ENCODE results near the gene CSNK1A1L.
"Not testable (repeated sequence)": the region's sequence is repeated elsewhere in the genome, so short reads cannot be mapped to it uniquely, and the experiment has no call there.

Gene CSNK1A1L

DNA sequence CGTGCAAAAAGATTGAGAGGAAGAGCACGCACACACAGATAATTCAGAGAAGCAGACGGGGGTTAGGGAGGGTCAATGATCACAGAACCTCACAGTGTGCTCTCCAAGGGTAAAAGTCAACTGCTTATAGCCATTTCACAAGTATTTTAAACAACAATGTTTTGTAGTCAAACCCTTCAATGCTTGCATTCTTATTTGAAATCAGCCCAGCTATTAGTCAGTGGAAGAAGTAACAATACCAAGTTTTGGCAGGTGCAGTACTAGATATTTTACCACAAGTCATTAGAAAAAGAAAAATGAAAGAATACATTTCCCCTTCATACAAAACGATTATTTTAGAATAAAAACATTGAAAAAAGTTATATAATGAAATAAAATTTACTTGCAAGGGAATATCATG lies 2.6 kb downstream of the CSNK1A1L start:
- DNase-seq: no peak

DNA sequence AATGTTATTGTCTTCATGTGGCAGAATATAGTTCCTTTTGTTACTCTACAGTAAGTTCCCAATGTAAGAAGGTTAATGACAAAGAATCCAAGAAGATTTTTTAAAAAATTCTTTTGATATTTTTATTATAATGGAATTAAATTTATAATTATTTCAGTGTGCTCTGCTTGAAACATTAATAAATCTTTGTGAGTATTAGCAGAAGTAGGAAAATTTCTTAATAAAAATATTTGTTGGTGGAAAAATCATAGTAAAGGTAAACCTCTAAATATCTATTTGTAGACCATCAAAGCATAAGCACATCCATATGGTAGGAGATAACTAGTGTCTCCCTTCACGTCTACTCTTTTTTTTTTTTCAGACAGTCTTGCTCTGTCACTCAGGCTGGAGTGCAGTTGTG lies 4.3 kb downstream of the CSNK1A1L start:
- DNase-seq: no peak

DNA sequence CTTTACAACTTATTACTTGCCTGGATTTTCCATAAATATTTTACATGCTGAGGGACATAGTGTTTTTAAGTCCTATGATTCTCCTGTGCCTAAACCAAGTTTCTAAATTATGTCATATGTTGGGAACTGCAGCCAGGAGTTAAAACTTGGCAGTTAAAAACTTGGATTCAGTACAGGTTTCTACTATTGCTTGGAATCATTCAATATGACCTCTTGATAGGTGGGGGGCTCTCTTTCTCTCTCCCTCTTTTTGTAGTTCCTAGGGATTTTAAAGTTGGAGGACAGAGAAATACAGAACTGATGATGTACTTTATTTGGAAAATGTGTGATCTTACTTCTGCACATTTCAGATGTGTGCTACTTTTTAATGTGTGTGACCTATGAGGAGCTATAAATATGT lies 4.7 kb downstream of the CSNK1A1L start:
- no peak for DNase-seq

DNA sequence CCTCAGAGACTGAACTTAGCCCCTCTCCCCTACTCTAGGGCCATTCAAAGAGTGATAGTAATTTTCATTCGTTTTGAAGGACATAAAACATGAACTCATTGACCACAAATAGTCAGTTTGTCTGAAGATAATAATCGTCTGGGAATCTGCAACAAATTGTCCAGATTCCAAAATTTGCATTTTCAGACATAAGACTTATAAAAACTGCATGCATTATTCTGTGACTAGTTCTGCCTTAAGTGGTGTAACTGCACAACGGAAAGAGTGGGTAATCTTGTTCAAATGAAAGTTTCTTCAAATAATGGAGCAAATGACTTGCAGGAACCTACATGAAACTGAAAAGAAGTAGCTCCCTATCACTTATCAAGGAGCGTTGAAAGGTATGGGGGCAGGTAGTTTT lies 8.4 kb downstream of the CSNK1A1L start:
- no peak for DNase-seq

DNA sequence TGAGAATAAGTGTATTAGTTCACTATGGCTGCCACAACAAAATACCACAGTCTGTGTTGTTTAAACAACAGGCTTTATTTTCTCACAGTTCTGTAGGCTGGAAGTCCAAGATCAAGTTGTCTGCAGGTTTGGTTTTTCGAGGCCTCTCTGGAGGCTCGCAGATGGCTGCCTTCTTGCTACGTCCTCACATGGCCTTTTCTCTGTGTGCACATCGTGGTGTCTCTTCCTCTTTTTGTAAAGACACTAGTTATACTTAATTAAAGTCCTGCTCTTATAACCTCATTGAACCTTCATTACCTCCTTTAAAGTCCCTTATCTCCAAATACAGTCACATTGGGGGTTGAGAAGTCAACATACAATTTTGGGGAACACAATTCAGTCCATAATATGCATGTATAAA lies 10.6 kb downstream of the CSNK1A1L start:
- DNase-seq: peak; percentile 28 to 35

DNA sequence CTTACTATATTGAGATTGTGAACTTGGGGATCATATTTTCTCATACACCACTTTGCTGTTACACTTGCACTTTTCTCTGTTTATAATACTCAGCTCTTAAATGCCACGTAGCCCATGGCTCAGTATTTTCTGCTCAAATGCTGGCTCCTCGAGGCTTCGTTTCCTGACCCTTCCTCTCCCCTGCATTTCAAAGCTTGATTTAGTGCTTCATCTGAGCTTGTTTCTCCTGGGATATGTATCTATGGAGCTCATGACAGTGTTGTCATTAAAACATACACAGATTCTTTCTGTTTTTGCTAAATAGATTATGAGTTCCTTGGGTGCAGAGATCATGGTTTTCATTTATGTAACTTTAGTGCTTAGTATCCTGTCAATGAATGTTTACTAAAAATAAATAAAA lies 11.4 kb downstream of the CSNK1A1L start:
- no peak for DNase-seq

DNA sequence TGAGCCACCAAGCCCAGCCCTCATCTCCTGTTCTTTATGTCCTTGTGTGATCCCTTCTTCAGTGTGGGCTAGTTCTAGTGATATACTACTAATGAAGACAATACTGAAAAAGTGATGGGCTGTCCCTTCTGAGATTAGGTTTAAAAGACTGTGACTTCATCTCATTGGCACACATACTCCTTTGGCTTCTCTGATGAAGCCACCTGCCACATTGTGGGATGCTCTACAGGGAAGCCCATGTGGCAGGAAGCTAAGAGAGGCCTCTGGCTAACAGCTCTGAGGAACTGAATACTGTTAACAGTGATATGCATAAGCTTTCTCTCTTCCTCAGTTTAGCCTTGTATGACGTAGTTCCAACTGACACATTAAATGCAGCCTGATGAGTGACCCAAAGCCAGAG lies 13.6 kb downstream of the CSNK1A1L start:
- peak; percentile 36 to 46 for DNase-seq

DNA sequence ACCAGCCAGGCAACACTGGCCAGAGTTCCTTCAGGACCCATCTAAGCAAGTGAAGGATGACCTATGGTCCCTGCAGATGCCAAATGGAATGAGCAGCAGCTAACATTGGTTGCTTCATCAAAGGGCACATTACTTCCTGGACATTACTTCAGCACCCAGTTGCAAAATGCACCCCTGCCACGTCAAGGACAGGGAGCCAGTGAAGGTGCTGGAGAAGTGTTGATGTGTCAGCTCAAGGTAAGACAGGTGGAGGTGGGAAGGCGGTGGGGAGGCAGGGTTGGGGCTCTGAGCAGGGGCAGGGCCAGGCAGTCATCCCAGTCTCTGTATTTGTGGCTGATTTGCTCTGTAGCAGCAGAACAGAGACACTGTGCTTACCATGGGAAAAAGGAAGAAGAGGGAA lies 14.6 kb downstream of the CSNK1A1L start:
- DNase-seq: peak; percentile 86 to 89

DNA sequence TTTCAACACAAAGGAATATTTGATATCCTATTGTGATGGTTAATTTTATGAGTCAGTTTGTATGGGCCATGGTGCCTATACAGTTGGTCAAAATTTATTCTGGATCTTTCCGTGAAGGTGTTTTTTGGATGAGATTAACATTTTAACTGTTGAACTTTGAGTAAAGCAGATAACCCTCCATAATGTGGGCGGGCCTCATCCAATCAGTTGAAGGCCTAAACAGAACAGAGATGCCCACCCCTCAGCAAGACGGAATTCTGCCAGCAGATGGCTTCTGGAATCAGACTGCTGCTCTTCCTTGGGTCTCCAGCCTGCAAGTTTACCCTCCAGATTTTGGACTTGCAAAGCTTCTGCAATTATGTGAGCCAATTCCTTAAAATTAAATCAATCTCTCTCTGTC lies 16.0 kb downstream of the CSNK1A1L start:
- no peak for DNase-seq

DNA sequence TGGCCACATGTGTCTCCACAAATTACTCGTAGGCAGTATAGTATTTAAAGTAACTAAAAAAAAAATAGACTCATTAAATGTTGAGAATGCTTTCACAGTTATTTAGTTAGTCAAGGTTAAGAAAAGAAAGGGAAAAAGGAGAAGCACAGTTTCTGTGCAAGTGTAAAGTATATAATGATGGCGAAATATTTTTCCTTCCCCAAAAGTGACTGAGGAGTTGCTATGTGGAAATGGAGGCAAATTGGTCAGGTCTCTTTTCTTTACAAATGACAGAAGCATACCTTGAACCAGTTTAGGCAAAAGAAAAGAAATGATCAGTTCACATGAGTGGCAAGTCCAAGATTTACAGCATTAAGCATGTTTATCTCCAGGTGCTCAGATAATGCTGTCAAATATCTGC lies 18.0 kb downstream of the CSNK1A1L start:
- DNase-seq: peak; percentile 94 to 95

DNA sequence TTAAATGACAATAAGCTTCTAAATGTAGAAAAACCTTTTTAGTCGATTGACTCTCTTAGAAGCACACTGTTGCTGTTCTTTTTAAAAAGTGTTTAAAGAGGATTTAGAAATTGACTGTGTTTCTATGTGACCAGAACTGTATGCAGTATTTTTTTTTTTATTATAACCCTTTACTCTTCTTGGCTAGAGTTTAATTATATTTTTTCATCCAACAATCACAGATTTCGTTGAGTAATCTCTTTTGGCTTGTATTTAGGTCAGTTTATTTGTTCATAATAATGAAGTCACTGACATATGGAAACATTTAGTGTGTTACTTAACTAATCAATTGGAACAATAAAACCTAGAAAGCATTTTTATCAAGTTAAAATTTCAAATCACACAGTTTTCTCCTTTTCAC lies 19.9 kb downstream of the CSNK1A1L start:
- no peak for DNase-seq

DNA sequence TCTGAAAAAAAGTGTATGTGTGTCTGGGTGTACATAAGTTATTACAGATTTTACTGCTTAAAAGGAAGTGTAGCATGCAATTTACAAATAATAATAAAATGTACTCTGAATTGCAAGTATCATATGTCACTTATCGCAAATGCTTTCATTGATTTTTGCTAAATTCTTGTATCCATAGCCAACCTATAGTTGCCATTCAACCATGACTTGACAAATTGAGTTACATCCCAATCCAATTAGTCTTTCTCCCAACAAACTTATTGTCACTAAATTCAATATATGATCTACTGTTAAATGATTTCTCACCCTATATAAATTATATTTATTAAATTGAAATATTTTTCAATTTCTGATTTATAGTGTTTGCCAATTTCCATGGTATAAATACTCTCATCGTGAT lies 28.6 kb downstream of the CSNK1A1L start:
- DNase-seq: no peak

DNA sequence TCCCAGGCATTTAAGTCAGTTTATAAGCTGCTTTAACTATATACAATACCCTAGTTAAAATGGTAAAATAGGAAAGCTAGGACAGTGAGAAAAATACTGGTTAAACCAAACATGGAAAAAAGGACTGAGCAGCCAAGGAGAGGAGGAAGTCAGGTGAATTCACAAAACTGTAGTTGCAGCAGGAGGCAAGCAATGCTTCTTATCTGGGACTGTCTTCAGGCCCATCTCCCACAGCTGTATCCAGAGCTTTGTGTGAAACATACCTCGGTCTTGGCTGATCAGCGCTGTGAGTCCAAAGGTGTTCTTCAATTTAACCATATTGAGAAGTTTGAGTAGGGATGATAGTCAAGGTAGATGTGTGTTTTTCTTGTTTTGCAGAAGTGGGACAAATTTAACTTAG lies 30.3 kb downstream of the CSNK1A1L start:
- DNase-seq: no peak

DNA sequence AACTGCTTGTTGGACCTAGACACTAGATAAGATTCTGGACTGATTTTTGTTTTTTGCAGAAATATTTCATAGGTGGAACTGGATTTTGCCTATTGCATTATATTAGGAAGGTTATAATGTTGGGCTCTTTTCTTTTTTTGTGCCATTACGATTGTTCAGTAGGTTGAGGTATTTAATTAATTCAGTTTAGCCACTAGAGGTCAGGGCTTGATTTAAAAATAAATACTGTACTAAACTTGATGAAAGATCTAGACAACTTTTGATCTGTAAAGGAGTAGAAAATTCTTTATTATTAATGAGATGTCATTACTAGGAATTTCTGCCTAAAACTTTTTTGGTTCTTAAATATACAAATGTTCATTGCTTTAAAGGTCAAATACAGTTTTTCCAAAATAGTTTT lies 30.8 kb downstream of the CSNK1A1L start:
- peak; percentile 79 to 81 for DNase-seq

DNA sequence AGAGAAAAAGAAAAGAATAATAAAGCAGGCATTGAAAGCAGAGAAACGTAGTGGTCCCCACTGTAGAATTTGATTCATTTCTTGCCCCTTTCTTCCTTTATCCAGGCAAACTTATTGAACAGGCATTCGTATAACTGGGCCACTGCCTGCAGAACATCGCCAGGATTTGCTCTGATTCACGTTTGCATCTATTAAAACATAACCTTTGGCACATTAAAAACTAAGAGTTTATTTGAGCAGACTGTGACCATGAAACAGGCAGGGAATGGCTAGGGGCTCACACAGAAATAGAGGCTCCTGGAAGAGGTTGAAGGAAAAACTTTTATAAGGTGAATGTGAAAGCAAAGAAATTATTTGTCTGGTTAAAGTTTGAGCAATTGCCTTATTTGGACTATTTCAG lies 33.4 kb downstream of the CSNK1A1L start:
- DNase-seq: no peak

DNA sequence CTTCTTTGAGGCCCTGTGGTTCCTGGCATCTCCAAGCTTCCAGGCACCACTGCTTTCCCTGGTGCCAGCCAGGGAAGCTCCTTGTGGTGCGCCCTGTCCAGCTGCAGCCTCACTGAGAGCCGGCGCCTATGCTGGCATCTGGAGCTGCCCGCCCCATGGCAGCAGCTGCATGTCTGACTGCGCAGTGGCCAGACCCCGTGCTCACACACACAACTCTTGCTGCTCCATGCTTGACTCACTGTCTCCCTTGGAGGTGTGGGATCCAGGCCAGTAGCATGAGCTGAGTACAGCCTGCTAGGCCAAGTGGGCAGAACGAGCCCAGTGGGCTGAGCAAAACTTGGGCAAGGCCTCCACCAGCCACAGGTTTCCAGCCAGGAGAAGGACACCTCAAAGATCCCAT lies 34.5 kb downstream of the CSNK1A1L start:
- no peak for DNase-seq

DNA sequence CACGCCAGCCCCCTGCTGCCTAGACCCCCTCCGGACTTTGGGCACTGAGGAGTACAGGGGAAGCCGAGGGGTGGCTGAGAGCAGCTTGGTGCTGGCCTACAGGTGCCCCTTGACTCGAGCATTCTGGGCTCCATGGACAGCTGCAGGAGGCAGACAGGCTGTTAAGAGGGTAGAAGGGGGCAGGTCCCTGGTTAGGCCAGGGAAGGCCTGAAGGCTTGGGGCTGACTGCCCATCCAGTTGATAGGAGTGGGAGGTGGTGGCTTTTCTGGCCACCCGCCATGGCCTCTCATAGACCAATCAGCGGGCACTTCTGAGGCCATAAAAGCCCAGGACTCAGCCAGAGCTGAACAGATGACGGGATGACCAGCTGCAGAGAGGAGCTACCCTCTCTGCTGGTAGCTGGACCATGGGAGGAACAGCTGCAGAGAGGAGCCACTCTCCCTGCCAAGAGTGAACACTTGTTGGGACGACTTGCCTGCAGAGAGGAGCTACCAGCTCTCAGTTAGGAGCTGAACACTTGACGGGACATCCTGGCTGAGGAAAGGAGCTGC lies 35.2 kb downstream of the CSNK1A1L start:
- DNase-seq: no peak

DNA sequence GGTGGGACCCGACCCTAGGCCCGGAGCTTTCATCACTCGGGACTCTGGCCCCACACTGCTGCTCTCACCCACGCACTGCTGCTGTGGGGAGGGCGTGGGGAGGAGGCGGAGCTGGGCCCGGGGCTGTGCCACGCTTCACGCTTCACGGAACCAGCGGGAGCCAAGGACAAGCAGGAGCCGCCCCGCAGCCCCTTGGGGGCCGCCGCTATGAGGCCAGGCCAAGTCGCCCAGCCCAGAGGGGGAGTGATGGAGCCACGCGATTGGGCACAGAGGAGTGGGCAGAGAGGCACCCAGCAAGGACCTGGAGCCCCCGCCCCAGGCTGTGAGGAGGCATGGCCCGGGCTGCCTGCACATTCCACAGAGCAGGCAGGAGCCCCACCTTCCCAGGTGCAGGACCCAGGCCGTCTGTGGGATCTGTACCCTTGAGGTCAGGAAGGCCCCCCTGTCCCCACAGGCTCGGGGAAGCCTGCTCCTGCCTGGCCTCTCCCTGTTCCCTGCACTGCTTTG lies 35.8 kb downstream of the CSNK1A1L start:
- DNase-seq: no peak

DNA sequence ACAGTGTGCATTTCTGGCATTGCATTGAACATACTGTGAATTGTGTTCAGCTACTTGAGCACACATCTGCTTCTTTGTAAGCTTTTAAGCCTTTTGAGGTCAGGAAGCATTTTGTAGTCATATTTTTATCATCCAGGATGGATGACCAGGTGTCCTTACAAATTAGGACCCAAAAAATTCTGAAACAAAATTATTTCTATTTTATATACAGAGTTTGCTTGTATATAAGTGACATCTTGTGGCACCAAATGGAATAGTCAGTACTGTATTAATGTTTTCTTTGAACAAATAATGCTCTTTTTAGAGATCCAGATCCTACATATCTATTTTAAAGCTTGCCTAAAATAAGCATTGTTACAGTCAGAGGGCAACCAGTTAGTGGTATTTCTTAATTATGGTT lies 36.5 kb downstream of the CSNK1A1L start:
- peak; percentile 42 to 51 for DNase-seq

DNA sequence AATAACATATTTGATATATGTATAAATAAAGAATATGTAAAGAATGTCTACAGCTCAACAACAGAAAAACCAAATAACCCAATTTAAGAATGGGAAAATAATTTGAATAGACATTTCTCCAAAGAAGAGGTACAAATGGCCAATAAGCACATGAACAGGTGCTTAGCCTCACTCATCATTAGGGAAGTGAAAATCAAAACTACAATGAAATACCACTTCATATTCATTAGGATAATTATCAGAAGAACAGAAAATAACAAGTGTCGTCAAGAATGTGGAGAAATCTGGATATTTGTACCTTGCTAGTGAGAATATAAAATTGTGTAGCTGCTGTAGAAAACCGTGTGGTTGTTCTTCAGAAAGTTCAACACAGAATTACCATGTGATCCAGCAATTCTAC lies 37.6 kb downstream of the CSNK1A1L start:
- no peak for DNase-seq

DNA sequence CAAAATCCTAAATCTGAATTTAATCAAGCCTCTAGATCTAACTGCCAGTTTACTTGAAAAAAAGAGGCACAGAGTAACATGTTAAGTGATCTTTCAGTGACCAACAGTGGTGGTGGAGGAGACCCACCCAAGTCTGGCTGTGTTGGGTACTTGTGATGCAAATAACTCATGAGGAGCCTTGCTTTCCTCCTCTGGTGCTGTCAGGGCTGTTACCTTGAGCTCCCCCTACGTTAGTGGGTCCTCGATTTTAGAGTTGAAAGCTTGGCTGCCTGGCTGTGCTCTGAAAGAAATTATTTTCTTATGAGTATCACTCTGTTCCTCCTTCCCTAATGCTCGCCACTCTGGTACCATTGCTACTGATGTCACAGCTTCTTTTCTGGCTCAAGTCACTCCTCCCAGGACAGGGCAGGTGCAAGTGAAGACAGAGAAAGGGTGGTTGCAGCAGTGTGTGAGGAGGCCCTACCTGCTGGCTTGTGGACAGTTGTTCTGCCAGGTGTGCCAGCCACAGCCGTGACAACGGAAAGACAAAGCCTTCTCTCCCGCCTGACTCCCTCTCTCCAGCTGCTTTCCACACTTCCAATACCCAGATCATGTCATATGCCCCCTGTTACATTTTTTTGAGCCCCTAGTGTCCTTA lies 39.5 kb downstream of the CSNK1A1L start:
- no peak for DNase-seq

DNA sequence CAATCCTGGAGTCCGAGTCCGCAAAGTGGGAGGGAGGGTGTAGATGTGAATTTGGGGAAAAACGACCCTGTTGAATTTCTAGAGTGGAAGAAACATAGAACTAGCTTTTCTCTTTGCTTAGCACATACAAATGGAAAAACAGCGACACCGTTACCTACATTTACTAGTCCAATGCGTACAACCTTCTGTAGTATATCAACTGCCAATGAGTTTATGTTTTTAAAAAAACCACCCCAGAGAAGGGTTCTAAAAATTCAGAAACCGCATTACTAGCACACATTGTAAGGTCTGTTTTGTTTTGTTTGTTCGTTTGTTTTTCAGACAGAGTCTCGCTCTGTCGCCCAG lies 45.6 kb downstream of the CSNK1A1L start:
- DNase-seq: no peak

DNA sequence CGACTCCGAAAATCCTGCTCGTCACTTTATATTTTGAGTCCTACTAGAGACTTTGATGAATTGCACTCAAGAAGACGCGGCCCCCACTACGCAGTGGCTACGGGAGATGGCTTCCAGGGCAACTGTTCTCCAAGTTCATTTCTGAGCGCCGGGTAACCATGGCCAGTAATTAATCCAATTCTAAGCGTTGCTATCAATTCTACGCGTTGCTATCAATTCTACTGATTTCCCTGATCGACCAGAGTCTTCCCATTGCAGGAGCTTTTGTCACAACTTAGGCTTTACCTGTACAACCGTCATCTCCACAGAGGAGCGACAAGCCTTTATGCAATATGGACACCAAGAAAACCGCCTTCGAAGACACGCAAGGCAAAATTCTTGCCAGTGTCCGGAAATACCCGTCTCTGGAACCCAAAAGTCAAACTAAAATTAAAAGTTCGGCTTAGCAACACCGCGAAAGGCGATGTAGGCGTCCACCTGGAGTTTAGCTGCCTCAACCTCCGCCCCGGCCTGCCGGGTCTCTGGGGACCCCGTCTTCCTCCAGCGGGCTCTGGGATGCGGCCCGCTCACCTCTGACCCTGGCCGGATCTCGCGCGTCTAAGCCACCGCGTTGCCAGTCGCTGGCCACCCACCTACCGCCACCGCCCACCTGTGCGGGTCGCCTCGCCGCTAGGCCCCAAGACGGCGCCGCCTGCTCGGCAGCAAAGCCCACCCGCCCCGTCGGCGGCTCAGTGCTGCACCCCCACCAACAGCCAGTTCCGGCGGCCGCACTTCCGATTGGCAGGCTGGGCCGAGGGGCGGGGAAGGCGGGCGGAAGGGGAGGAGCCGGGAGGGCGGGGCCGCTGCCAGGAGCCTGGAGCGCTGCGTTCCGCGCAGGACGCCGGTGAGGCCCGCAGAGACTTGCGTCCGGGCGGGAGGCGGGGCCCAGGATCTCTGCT lies 46.3 kb downstream of the CSNK1A1L start, which contains the start of gene SUPT20H:
TSS of gene SUPT20H (minus strand) at position 779 of the 938 bp plus-strand sequence. CDS start 8,198 bp downstream, outside the sequence.
- DNase-seq: peak; percentile 94 to 96

DNA sequence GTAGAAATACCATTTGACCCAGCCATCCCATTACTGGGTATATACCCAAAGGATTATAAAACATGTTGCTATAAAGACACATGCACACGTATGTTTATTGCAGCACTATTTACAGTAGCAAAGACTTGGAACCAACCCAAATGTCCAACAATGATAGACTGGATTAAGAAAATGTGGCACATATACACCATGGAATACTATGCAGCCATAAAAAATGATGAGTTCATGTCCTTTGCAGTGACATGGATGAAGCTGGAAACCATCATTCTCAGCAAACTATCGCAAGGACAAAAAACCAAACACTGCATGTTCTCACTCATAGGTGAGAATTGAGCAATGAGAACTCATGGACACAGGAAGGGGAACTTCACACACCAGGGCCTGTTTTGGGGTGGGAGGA lies 49.2 kb downstream of the CSNK1A1L start:
- not testable (repeated sequence) for DNase-seq
